Stomach (tissue), 9 donors: Measurements from ENCODE around the gene MAGI1. TPM values are rescaled to one million over a fixed set of nuclear protein-coding genes. Genes with fewer than 3 reads are reported as not detected.
"Not testable (repeated sequence)": the region's sequence is repeated elsewhere in the genome, so short reads cannot be mapped to it uniquely, and the experiment has no call there.

Experiments
- DNase-seq, 2 donors: peaks; one replicate each; pipeline versions ENCODE4 v3.0.0 to v3.0.0-alpha.2; 2013 to 2019
- H3K27ac ChIP-seq, 5 donors: fragments of 200-600 bp in 4 of 5; sonication (generic) in 4 of 5; one replicate each; pipeline ENCODE4 v1.5.1; 2013 to 2019; ENCODE audit warnings: mild to moderate bottlenecking in 1 of 5, moderate library complexity in 1 of 5
- H3K27me3 ChIP-seq, 3 donors: fragments of 200-600 bp; sonication (generic); one replicate each; pipeline ENCODE4 v1.5.1; 2017 to 2019; ENCODE audit warnings: mixed run types in 1 of 3
- H3K36me3 ChIP-seq, 4 donors: fragments of 200-600 bp; sonication (generic); 1 replicate in 3 of 4; 2 replicates in 1 of 4; pipeline ENCODE4 v1.5.1; 2016 to 2019
- H3K4me1 ChIP-seq, 4 donors: fragments of 200-600 bp; sonication (generic); one replicate each; pipeline ENCODE4 v1.5.1; 2016 to 2019
- H3K4me3 ChIP-seq, 4 donors: fragments of 200-600 bp; sonication (generic) in 3 of 4; one replicate each; pipeline ENCODE4 v1.5.1; 2016 to 2019; ENCODE audit warnings: mild to moderate bottlenecking in 1 of 4
- H3K9me3 ChIP-seq, 4 donors: fragments of 200-600 bp; sonication (generic); one replicate each; pipeline ENCODE4 v1.5.1; 2016 to 2019
- EP300 ChIP-seq: sonication (generic); formaldehyde crosslinking; IDR thresholded peaks from one replicate; pipeline ENCODE4 v1.6.1; 2017; ENCODE audit warnings: antibody characterized with exemption
- POLR2A ChIP-seq, 4 donors: fragments of 450-650 bp; IDR thresholded peaks; one replicate each; pipeline ENCODE4 v1.6.1; 2016; ENCODE audit warnings: antibody characterized with exemption in 4 of 4, control low read depth in 2 of 4, mild to moderate bottlenecking in 1 of 4, moderate library complexity in 1 of 4
- POLR2AphosphoS5 ChIP-seq, 3 donors: sonication (generic); formaldehyde crosslinking; IDR thresholded peaks; one replicate each; pipeline ENCODE4 v1.6.1; 2016; ENCODE audit warnings: antibody characterized with exemption in 3 of 3
- WGBS, 5 donors: extraction: QIAGEN DNeasy Blood & Tissue Kit in 3 of 5; methylation state at CpG; one replicate each; pipeline versions ENCODE4 v1.1.5 to v1.1.7; 2013 to 2018; 5-methylcytosine and 5-hydroxymethylcytosine counted together
- intact Hi-C: fragments of 100-400 bp; cut with DNase I; formaldehyde crosslinking; loops from one replicate; pipeline ENCODE4 v1.15.1; 2023; ENCODE audit warnings: low total_unique reads
- polyA plus RNA-seq, 3 donors: library from polyadenylated mRNA; stranded (reverse); fragments of 200-250 nt; gene quantifications; one replicate each; pipeline ENCODE4 v1.2.3, GENCODE V29; 2013
- total RNA-seq, 5 donors: library from RNA; depleted of rRNA; stranded (reverse); fragments of >200 nt; gene quantifications; one replicate each; pipeline versions ENCODE4 v1.1.0 to v1.2.3, GENCODE V29; 2014 to 2016
- TF ChIP-seq, protein P1 (sequence below), 7 experiments: fragments of 450-650 bp in 4 of 7; fragments of 200-600 bp in 3 of 7; sonication (generic) in 3 of 7; IDR thresholded peaks; one replicate each; pipeline ENCODE4 v1.5.1; 2016 to 2019; ENCODE audit warnings: antibody characterized with exemption in 7 of 7, control low read depth in 2 of 7, mild to moderate bottlenecking in 1 of 7
- donor health status: healthy with polysubstance abuse.
- donor health status: Bipolar disorder and iron deficiency.
- donor health status: healthy.

Gene MAGI1
- total and polyA plus RNA-seq, 8 donors: 5.7 to 237 (median 84.8) TPM

DNA sequence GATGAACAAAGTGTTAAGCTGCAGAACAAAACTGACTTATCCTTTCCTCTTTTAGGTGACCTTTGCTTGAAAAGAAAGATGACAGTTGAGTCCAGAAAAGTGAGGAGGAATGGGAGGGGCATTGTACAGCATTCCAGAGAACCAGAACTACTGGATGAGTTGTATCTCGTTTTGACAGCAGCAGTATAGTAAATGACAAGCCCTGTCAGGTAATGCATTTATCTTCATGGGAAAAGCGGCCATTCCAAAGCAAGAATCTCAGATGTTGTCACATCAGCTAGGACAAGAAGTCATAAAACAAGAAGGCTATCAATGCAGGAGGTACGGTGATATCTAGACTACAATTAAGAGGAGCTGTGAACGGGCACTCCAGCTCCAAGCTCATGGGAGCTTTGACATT is 421.5 kb downstream of the MAGI1 start:
- TF ChIP-seq EP300: no peak
- no peak for TF ChIP-seq POLR2AphosphoS5 (IDR thresholded peaks at IDR 0.05)
- TF ChIP-seq, protein P1, sequence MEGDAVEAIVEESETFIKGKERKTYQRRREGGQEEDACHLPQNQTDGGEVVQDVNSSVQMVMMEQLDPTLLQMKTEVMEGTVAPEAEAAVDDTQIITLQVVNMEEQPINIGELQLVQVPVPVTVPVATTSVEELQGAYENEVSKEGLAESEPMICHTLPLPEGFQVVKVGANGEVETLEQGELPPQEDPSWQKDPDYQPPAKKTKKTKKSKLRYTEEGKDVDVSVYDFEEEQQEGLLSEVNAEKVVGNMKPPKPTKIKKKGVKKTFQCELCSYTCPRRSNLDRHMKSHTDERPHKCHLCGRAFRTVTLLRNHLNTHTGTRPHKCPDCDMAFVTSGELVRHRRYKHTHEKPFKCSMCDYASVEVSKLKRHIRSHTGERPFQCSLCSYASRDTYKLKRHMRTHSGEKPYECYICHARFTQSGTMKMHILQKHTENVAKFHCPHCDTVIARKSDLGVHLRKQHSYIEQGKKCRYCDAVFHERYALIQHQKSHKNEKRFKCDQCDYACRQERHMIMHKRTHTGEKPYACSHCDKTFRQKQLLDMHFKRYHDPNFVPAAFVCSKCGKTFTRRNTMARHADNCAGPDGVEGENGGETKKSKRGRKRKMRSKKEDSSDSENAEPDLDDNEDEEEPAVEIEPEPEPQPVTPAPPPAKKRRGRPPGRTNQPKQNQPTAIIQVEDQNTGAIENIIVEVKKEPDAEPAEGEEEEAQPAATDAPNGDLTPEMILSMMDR (IDR thresholded peaks at IDR 0.05): no peak
- no peak for TF ChIP-seq POLR2A (IDR thresholded peaks at IDR 0.05)
- H3K9me3 ChIP-seq: no peaks in the 10 kb centered on the region
- no peak overlapping the region for H3K27ac ChIP-seq
- WGBS, 5 donors: 71 to 80% (median 74%) methylated on average over 4 of the region's 4 CpGs
- H3K27me3 ChIP-seq: no peaks in the 10 kb centered on the region
- H3K36me3 ChIP-seq: no peaks in the 10 kb centered on the region
- H3K4me3 ChIP-seq: no peak overlapping the region
- H3K4me1 ChIP-seq: peaks cover 0 to 17% (median 4%) of the 10 kb centered on the region in 4 donors
- intact Hi-C loops: no loop called here
- DNase-seq: no peak

DNA sequence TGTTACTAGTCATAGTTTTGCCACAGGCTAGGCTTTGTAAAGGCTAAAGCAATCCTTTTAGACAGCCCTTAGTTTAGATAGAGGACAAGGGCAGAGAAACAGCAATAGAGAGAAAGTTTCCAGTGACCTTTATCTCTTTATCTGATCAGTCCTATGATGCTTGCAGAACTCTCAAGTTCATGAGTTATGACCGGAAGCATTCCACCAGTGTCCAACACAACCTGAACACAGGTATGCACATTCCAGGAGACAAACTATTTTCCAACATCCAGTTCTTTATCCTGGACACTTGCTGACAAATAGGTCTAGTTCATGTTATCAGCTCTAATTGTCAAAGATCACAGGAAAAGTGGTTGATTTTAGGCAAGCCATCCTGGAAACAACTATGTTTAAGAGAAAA is 422.2 kb downstream of the MAGI1 start:
- no peaks in the 10 kb centered on the region for H3K9me3 ChIP-seq
- H3K4me1 ChIP-seq: peaks cover 0 to 17% (median 4%) of the 10 kb centered on the region in 4 donors
- H3K4me3 ChIP-seq: no peak overlapping the region
- no peaks in the 10 kb centered on the region for H3K27me3 ChIP-seq
- WGBS, 5 donors: 88 to 100% (median 97%) methylated on average over 1 of the region's 1 CpG
- no peak for TF ChIP-seq EP300
- no peak for TF ChIP-seq POLR2A (IDR thresholded peaks at IDR 0.05)
- TF ChIP-seq POLR2AphosphoS5 (IDR thresholded peaks at IDR 0.05): no peak
- TF ChIP-seq, protein P1 (IDR thresholded peaks at IDR 0.05): no peak
- no peak overlapping the region for H3K27ac ChIP-seq
- DNase-seq: no peak
- intact Hi-C loops: no loop called here
- H3K36me3 ChIP-seq: no peaks in the 10 kb centered on the region

DNA sequence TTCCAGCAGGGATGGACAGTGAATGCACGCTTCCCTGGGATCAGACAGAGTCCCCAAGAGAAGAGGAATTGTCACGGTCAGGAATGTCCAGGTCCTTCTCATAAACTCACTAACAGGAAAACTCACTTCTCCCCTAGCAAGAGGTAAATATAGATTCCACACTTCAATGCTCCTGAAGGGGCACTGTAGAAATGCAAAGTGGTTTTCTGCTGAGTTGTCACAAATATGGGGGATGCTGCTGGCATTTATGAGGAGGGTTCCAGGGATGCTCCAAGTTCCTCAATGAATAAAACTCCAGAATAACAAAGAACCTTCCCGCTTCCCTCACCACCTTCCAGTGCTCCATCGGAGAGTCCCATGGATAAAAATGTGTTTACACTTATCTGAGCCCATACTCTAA is 423.4 kb downstream of the MAGI1 start:
- Histone ChIP-seq H3K27ac (no peak overlapping the region), H3K9me3 (no peaks in the 10 kb centered on the region), H3K4me3 (no peak overlapping the region), H3K4me1 (peaks cover 0 to 17% (median 4%) of the 10 kb centered on the region in 4 donors), H3K27me3 (no peaks in the 10 kb centered on the region), H3K36me3 (no peaks in the 10 kb centered on the region)
- no peak for TF ChIP-seq POLR2A (IDR thresholded peaks at IDR 0.05)
- TF ChIP-seq POLR2AphosphoS5 (IDR thresholded peaks at IDR 0.05): no peak
- no peak for TF ChIP-seq EP300
- TF ChIP-seq, protein P1 (IDR thresholded peaks at IDR 0.05): no peak
- intact Hi-C loops: no loop called here
- WGBS, 5 donors: 78 to 93% (median 89%) methylated on average over 4 of the region's 4 CpGs
- DNase-seq: no peak

DNA sequence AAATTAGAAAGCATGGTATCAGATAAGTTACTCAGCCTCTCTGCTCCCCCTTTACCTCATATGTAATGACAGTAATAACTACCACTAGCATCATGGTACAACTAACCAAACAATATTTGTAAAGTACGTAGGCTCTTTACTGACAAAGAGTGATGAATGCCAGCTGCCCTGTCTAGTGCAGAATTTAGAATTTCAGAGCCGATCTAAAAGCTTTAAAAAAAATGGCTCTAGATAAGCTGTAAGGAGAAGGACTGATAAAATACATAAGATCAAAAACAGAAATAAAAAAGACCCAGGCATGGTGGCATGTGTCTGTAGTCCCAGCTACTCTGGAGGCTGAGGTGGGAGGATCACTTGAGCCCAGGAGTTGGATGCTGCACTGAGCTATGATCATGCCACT is 424.1 kb downstream of the MAGI1 start:
- Histone ChIP-seq H3K4me1 (peaks cover 0 to 14% (median 2%) of the 10 kb centered on the region in 4 donors), H3K9me3 (no peaks in the 10 kb centered on the region), H3K27me3 (no peaks in the 10 kb centered on the region), H3K36me3 (no peaks in the 10 kb centered on the region), H3K4me3 (no peak overlapping the region), H3K27ac (no peak overlapping the region)
- no peak for DNase-seq
- 58 to 78% (median 65%) methylated on average over 2 of the region's 2 CpGs for WGBS, 5 donors
- intact Hi-C loops: no loop called here
- TF ChIP-seq POLR2A (IDR thresholded peaks at IDR 0.05) (no peak), POLR2AphosphoS5 (IDR thresholded peaks at IDR 0.05) (no peak), EP300 (no peak)
- TF ChIP-seq, protein P1 (IDR thresholded peaks at IDR 0.05): no peak

DNA sequence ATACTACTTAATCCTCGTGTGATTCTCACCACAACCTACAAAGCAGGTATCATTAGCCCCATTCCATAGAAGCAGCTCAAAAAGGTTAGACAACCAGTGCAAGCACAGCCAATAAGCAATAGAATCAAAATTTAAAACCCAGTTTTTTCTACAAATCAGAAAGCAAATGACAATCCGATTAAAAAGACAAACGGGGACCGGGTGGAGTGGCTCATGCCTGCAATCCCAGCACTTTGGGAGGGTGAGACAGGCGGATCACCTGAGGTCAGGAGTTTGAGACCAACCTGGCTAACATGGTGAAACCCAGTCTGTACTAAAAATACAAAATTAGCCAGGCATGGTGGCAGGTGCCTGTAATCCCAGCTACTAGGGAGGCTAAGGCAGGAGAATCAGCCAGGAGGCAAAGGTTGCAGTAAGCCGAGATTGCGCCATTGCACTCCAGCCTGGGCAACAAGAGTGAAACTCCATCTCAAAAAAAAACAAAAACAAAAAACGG is 430.7 kb downstream of the MAGI1 start:
- H3K36me3 ChIP-seq, intact Hi-C loops, H3K27ac ChIP-seq, H3K4me3 ChIP-seq, H3K9me3 ChIP-seq, DNase-seq, H3K27me3 ChIP-seq, H3K4me1 ChIP-seq: not testable (repeated sequence)
- 89 to 93% (median 91%) methylated on average over 8 of the region's 8 CpGs for WGBS, 5 donors
